Calu3 (cell line): Measurements from ENCODE around the gene ATOH8. TPM values are rescaled to one million over a fixed set of nuclear protein-coding genes. Genes with fewer than 3 reads are reported as not detected.

ENCODE experiments used
- BruUV-seq: library from RNA; stranded (reverse); fragments of 400-500 nt; replicated peaks from 2 replicates; lab custom pipeline; 2021; lab: Mats Ljungman, UMichigan
- CTCF ChIA-PET: fragments of 300-600 bp; sonication (Branson Sonifier 250); formaldehyde crosslinking; loops from one replicate; lab custom pipeline; 2022; ENCODE audit warnings: antibody characterized with exemption; lab: Charles Lee
- DNase-seq: peaks from one replicate; pipeline ENCODE4 v3.0.0; 2022
- H3K27ac Mint-ChIP-seq: one replicate; pipeline ENCODE4 v1.8.0; 2022; ENCODE audit warnings: mixed read lengths; ENCODE audit not compliant: unreplicated experiment
- H3K27me3 Mint-ChIP-seq: one replicate; pipeline ENCODE4 v1.8.0; 2022; ENCODE audit warnings: mixed read lengths; ENCODE audit not compliant: unreplicated experiment
- H3K36me3 Mint-ChIP-seq: one replicate; pipeline ENCODE4 v1.8.0; 2022; ENCODE audit warnings: mild to moderate bottlenecking, moderate library complexity, mixed read lengths; ENCODE audit not compliant: insufficient read depth, unreplicated experiment
- H3K4me1 Mint-ChIP-seq: one replicate; pipeline ENCODE4 v1.8.0; 2022; ENCODE audit warnings: mild to moderate bottlenecking, low read depth, mixed read lengths; ENCODE audit not compliant: unreplicated experiment
- H3K4me3 Mint-ChIP-seq: one replicate; pipeline ENCODE4 v1.8.0; 2022; ENCODE audit warnings: mild to moderate bottlenecking, low read depth, moderate library complexity, mixed read lengths; ENCODE audit not compliant: unreplicated experiment
- H3K9me3 Mint-ChIP-seq: one replicate; pipeline ENCODE4 v1.8.0; 2022; ENCODE audit warnings: low read depth, mixed read lengths; ENCODE audit not compliant: unreplicated experiment
- intact Hi-C: fragments of 100-400 bp; cut with micrococcal nuclease; formaldehyde crosslinking; loops from one replicate; pipeline ENCODE4 v1.10.0; 2022; ENCODE audit not compliant: unreplicated experiment
- total RNA-seq: library from RNA; stranded (reverse); gene quantifications from 2 replicates; pipeline ENCODE4 v1.2.3, GENCODE V29; 2022
- TF ChIP-seq, protein P1 (sequence below): fragments of 200-600 bp; IDR thresholded peaks from one replicate; pipeline ENCODE4 v1.8.0; 2022; ENCODE audit warnings: antibody characterized with exemption; ENCODE audit not compliant: unreplicated experiment

Gene ATOH8
- total RNA-seq, 1 experiment from 2014 or later = 0.19 TPM

DNA sequence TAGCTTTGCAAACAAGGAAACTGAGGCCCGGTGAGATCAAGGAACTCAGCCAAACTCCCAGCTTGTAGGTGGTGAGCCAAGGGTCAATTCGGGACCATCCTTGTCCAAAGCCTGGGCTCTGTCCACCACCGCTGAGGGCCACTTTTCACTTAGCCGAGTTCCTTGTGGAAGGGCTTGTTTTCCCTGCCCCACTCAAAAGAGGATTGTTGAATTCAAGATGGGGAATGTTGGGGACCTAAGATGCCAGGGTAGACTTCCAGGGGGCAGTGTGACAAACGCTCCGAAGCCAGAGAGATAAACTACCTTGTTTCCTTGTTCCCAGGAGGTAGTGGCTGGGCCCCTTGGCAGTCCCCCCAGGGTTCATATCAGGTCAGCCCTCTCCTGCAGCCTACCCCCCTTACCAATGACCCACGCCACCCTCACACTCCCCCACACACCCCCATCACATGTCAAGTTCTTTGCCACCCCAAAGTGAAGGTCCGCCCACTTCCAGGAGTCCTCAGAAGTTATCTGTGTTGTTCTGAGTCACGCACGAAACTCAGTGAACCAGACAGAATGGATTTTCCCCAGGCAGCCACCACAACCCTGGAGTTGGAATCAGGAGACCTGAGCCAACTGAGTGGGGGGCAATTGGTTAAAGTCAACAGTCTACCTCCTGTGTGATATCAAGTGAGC lies 10.3 kb upstream of the ATOH8 start:
- intact Hi-C loops = no loop called here
- Mint-ChIP-seq H3K4me1 (peaks cover 38% of the 10 kb centered on the region), H3K4me3 (no peak overlapping the region), H3K27ac (peak overlapping the region; percentile 84), H3K36me3 (peaks cover 16% of the 10 kb centered on the region), H3K9me3 (no peaks in the 10 kb centered on the region), H3K27me3 (peaks cover 14% of the 10 kb centered on the region)
- CTCF ChIA-PET = interaction anchor here (1.5 to 3.3 kb wide), 3 partner anchors 18 to 63 kb away, joined by 4 to 22 read pairs (median 15); no protein-coding TSS in a partner anchor
- DNase-seq = peak; percentile 30
- TF ChIP-seq, protein P1, sequence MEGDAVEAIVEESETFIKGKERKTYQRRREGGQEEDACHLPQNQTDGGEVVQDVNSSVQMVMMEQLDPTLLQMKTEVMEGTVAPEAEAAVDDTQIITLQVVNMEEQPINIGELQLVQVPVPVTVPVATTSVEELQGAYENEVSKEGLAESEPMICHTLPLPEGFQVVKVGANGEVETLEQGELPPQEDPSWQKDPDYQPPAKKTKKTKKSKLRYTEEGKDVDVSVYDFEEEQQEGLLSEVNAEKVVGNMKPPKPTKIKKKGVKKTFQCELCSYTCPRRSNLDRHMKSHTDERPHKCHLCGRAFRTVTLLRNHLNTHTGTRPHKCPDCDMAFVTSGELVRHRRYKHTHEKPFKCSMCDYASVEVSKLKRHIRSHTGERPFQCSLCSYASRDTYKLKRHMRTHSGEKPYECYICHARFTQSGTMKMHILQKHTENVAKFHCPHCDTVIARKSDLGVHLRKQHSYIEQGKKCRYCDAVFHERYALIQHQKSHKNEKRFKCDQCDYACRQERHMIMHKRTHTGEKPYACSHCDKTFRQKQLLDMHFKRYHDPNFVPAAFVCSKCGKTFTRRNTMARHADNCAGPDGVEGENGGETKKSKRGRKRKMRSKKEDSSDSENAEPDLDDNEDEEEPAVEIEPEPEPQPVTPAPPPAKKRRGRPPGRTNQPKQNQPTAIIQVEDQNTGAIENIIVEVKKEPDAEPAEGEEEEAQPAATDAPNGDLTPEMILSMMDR = no peak
- BruUV-seq = no TSS peak

DNA sequence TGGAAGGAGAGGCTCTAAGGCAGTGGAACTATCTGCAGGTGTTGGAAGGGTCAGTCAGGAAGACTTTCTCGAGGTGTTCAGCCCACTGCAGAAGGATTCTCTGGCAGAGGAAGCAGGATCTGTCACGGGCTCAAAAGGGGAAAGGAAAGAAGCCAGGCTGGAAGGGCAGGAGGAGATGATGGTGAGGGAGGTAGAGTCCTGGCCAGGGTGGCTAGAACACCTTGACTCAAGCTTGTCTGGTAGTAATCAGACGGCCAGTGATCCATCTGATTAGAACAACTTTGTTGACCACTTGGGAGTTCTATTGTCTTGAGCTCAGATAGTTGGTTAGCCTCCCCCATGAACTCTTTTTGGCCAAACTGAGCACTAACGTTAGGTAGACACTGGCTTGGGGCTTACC lies 9.7 kb upstream of the ATOH8 start:
- TF ChIP-seq, protein P1 = no peak
- BruUV-seq = no TSS peak
- intact Hi-C loops = no loop called here
- Mint-ChIP-seq H3K4me3 (no peak overlapping the region), H3K27me3 (peaks cover 15% of the 10 kb centered on the region), H3K9me3 (no peaks in the 10 kb centered on the region), H3K27ac (peak overlapping the region; percentile 80), H3K36me3 (peaks cover 16% of the 10 kb centered on the region), H3K4me1 (peaks cover 38% of the 10 kb centered on the region)
- CTCF ChIA-PET = no interaction called here
- no peak for DNase-seq

DNA sequence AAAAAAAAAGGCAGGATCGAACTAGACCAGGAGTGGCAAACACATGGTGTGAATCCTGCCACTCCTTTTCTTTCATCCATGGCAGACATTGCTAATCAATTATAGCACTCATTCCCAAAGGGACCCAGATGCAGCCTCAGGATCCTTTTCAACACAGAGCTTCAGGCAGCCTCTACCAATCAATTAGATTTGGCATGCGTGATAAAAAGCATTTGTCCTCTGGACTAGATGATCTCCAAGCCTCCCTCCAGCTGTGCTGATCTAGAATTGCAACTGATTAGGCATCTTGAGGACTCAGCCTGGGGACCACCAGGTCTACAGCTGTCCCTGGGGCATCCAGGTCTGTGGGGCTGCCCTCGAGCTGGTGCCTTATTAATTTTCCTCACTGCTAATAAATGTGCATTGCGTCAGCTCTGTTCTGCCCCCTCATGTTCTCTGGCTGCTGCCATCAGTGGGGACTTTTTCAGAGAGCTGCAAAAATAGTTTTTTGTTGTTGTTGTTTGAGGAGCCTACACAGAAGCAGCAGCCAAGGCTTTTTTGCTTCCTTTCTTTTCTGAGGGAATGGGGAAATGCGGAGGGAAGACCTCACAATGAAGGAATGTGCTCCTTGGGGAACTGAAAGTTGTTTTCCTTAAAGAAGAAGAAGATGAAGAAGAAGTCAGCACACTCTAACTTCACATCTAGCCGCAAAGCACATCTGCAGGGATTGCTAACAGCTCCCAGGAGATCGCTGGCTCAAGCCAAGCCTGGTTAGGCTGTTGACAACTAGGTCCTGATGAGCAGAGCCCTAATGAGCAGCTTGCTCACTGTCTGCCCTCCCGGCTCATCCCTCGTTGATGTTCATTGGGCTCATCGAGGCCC lies 8.8 kb upstream of the ATOH8 start:
- H3K4me1 Mint-ChIP-seq = peaks cover 38% of the 10 kb centered on the region
- no peak overlapping the region for H3K27ac Mint-ChIP-seq
- no peaks in the 10 kb centered on the region for H3K9me3 Mint-ChIP-seq
- H3K4me3 Mint-ChIP-seq = no peak overlapping the region
- CTCF ChIA-PET = interaction anchor here (0.7 kb wide), 3 partner anchors 9 to 69 kb away, joined by 3 to 7 read pairs (median 3); partner anchors contain the start of gene ATOH8
- H3K36me3 Mint-ChIP-seq = peaks cover 16% of the 10 kb centered on the region
- H3K27me3 Mint-ChIP-seq = peaks cover 15% of the 10 kb centered on the region
- TF ChIP-seq, protein P1 = no peak
- intact Hi-C loops = no loop called here
- BruUV-seq = no TSS peak
- no peak for DNase-seq

DNA sequence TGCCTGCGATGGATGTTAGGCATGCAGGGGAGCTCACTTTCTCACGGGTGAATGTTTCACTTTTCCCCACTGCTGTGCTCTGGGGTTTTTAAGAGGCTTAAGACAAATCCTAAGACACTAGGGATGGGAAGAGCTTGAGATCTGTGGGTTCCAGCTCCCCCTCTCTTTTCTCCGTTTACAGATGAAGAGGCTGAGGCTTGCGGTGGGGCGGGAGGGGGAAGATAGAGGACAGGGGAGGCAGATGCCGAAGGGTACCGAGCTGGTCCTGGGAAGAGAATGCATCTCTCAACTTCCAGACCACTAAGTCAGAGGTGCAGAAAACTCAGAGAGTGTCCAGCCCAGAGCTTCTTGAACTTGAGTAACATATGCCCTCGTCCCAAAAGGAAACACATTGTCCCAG lies 8.2 kb upstream of the ATOH8 start:
- Mint-ChIP-seq H3K27ac (no peak overlapping the region), H3K27me3 (peaks cover 19% of the 10 kb centered on the region), H3K9me3 (no peaks in the 10 kb centered on the region), H3K4me1 (peaks cover 44% of the 10 kb centered on the region), H3K36me3 (peaks cover 16% of the 10 kb centered on the region), H3K4me3 (no peak overlapping the region)
- BruUV-seq = no TSS peak
- intact Hi-C loops = no loop called here
- TF ChIP-seq, protein P1 = no peak
- CTCF ChIA-PET = no interaction called here
- no peak for DNase-seq
